Ovary (tissue), 9 donors: ENCODE data around the gene KAT2B. TPM values are rescaled to one million over a fixed set of nuclear protein-coding genes. Genes with fewer than 3 reads are reported as not detected.

ENCODE experiments used
- DNase-seq, 5 donors: peaks; one replicate each; pipeline ENCODE4 v3.0.0-alpha.2; 2019 to 2020
- H3K27ac ChIP-seq, 2 donors: fragments of 200-600 bp; one replicate each; pipeline versions ENCODE4 v1.5.1 to v1.8.0; 2019 to 2022
- H3K27me3 ChIP-seq: fragments of 200-600 bp; one replicate; pipeline ENCODE4 v1.8.0; 2022
- H3K36me3 ChIP-seq: fragments of 200-600 bp; sonication (generic); one replicate; pipeline ENCODE4 v1.5.1; 2019
- H3K4me1 ChIP-seq: one replicate; pipeline ENCODE4 v1.8.1; 2013; ENCODE audit warnings: mild to moderate bottlenecking, moderate library complexity; ENCODE audit not compliant: insufficient read depth
- H3K4me3 ChIP-seq: fragments of 200-600 bp; sonication (generic); one replicate; pipeline ENCODE4 v1.5.1; 2017
- H3K9me3 ChIP-seq, 2 donors: fragments of 200-600 bp in 1 of 2; sonication (generic) in 1 of 2; one replicate each; pipeline versions ENCODE4 v1.5.1 to v1.8.1; 2013 to 2019; ENCODE audit warnings: mild to moderate bottlenecking in 1 of 2, moderate library complexity in 1 of 2
- EP300 ChIP-seq: sonication (generic); formaldehyde crosslinking; IDR thresholded peaks from one replicate; pipeline ENCODE4 v1.6.1; 2017; ENCODE audit warnings: antibody characterized with exemption
- POLR2A ChIP-seq: fragments of 450-650 bp; IDR thresholded peaks from one replicate; pipeline ENCODE4 v1.6.1; 2017; ENCODE audit warnings: antibody characterized with exemption, mild to moderate bottlenecking, moderate library complexity
- WGBS, 3 donors: extraction: QIAGEN DNeasy Blood & Tissue Kit in 1 of 3; methylation state at CpG; one replicate each; pipeline versions ENCODE4 v1.1.5 to v1.1.7; 2013 to 2017; 5-methylcytosine and 5-hydroxymethylcytosine counted together
- intact Hi-C, 4 donors: fragments of 100-400 bp; cut with DNase I; formaldehyde crosslinking; loops; one replicate each; pipeline versions ENCODE4 v1.11.0 to v1.15.1; 2022 to 2023
- microRNA-seq, 3 donors: library from miRNA; unstranded; fragments of <30 nt; microRNA quantifications; one replicate each; pipeline versions ENCODE4 to v1.2.0, GENCODE V29; 2019 to 2020
- polyA plus RNA-seq, 2 donors: library from polyadenylated mRNA; stranded (reverse); fragments of 200-250 nt in 1 of 2; fragments of 350-450 nt in 1 of 2; fragmentation: Illumina TruSeq in 1 of 2; extraction: RNeasy Lipid Tissue Mini Kit (QIAGEN cat#74804) in 1 of 2; gene quantifications; one replicate each; pipeline ENCODE4 v1.2.3, GENCODE V29; 2013 to 2014
- small RNA-seq: library from RNA; depleted of rRNA; stranded (forward); fragments of <200 nt; gene quantifications from one replicate; pipeline ENCODE3, GENCODE V24; 2016
- total RNA-seq, 7 donors: library from RNA; depleted of rRNA in 2 of 7; stranded (reverse); fragments of >200 nt in 2 of 7; fragmentation: NEBNext Ultra II Directional in 3 of 7; extraction: Animal tissue kit (Norgen Biotek cat#: 25700) in 3 of 7; gene quantifications; one replicate each; pipeline versions ENCODE4 v1.1.0 to v1.2.4, GENCODE V29; 2016 to 2023
- TF ChIP-seq, protein P1 (sequence below), 3 donors: fragments of 450-650 bp in 2 of 3; fragments of 200-600 bp in 1 of 3; IDR thresholded peaks; one replicate each; pipeline versions ENCODE4 v1.5.1 to v1.8.0; 2016 to 2022; ENCODE audit warnings: antibody characterized with exemption in 3 of 3, mild to moderate bottlenecking in 1 of 3
- donor health status: DM: no; HTN: no; CAD: no; lungs with moderate emphysema.
- donor health status: DM: no; HTN: no; CAD: no.
- donor health status: Bipolar disorder and iron deficiency.
- donor health status: DM: yes; HTN: yes; CAD: no.
- donor health status: DM: no; HTN: no; CAD: no.
- donor health status: DM: yes; HTN: yes; CAD: no.

Gene KAT2B
- total and polyA plus RNA-seq, 9 donors: 15.1 to 49.3 (median 33.0) TPM

DNA sequence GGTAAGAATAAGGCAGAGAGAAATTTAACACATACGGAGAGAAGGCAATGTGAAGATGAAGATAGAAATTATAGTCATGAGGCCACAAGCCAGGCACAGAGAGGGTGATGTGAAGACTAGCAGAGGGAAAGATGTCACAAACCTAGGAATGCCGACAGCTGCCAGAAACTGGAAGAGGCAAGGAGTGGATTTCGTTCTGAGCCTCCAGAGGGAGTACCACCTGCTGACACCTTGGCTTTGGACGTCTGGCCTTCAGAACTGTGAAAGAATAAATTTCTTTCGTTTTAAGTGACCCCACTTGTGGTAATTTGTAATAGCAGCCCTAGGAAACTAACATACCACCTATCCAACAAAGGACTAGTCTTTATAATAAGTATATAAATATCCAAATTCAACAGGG is 150.7 kb downstream of the KAT2B start:
- no peak for DNase-seq
- Histone ChIP-seq H3K4me3 (no peak overlapping the region), H3K9me3 (no peaks in the 10 kb centered on the region), H3K27ac (no peak overlapping the region), H3K27me3 (no peaks in the 10 kb centered on the region), H3K4me1 (peaks cover 3% of the 10 kb centered on the region), H3K36me3 (no peaks in the 10 kb centered on the region)
- TF ChIP-seq POLR2A: no peak
- TF ChIP-seq EP300: no peak
- WGBS, 3 donors: 67 to 71% (median 70%) methylated on average over 5 of the region's 5 CpGs
- intact Hi-C loops: no loop called here

DNA sequence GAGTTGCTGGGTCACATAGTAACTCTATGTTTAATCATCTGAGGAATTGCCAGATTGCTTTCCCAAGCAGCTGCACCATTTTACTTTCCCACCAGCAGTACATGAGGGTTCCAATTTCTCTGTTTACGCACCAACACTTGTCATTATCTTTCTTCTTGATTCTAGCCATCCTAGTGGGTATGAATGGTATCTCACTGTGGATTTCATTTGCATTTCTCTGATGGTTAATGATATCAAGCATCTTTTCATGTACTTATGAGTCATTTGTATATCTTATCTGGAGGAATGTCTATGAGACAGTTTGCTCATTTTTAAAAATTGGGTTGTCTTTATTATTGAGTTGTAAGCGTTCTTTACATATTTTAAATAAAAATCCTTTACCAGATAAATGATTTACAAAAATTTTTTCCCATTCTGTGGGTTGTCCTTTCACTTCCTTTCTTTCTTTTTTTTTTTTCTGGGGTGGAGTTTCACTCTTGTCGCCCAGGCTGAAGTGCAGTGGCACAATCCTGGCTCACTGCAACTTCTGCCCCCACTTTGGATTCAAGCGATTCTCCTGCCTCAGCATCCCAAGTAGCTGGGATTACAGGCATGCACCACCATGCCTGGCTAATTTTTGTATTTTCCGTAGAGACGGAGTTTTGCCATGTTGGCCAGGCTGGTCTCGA is 154.7 kb downstream of the KAT2B start:
- intact Hi-C loops: no loop called here
- H3K36me3 ChIP-seq: no peaks in the 10 kb centered on the region
- no peak overlapping the region for H3K4me3 ChIP-seq
- TF ChIP-seq POLR2A: no peak
- no peak for TF ChIP-seq EP300
- TF ChIP-seq, protein P1, sequence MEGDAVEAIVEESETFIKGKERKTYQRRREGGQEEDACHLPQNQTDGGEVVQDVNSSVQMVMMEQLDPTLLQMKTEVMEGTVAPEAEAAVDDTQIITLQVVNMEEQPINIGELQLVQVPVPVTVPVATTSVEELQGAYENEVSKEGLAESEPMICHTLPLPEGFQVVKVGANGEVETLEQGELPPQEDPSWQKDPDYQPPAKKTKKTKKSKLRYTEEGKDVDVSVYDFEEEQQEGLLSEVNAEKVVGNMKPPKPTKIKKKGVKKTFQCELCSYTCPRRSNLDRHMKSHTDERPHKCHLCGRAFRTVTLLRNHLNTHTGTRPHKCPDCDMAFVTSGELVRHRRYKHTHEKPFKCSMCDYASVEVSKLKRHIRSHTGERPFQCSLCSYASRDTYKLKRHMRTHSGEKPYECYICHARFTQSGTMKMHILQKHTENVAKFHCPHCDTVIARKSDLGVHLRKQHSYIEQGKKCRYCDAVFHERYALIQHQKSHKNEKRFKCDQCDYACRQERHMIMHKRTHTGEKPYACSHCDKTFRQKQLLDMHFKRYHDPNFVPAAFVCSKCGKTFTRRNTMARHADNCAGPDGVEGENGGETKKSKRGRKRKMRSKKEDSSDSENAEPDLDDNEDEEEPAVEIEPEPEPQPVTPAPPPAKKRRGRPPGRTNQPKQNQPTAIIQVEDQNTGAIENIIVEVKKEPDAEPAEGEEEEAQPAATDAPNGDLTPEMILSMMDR (IDR thresholded peaks at IDR 0.05): no peak
- 92 to 96% (median 95%) methylated on average over 7 of the region's 7 CpGs for WGBS, 3 donors
- H3K27ac ChIP-seq: no peak overlapping the region
- no peaks in the 10 kb centered on the region for H3K27me3 ChIP-seq
- peaks cover 2% of the 10 kb centered on the region for H3K4me1 ChIP-seq
- no peak for DNase-seq
- no peaks in the 10 kb centered on the region for H3K9me3 ChIP-seq

DNA sequence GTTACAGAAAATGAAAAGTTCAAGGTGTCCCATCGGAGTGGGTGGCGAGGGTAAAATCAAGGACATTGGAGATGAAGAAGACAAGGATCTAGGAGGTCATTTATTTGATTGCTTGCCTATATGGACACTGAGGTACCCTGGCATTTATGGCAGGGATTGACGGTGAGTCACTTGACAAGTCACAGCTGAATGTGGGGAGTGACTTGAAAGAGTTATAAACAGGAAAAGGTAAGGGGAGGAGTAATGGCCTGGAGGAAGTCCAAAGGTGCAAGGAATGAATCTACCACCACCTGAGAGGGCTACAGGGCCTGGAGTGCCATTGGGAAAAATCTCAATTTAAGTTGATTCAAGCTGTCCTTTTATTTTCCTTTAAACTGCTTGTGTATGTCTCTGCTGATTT is 157.5 kb downstream of the KAT2B start:
- no peak overlapping the region for H3K4me3 ChIP-seq
- no peaks in the 10 kb centered on the region for H3K9me3 ChIP-seq
- 87 to 88% (median 87%) methylated on average over 3 of the region's 3 CpGs for WGBS, 3 donors
- no peak overlapping the region for H3K27ac ChIP-seq
- intact Hi-C loops: no loop called here
- no peaks in the 10 kb centered on the region for H3K36me3 ChIP-seq
- H3K4me1 ChIP-seq: peaks cover 9% of the 10 kb centered on the region
- DNase-seq: no peak
- TF ChIP-seq POLR2A: no peak
- no peak for TF ChIP-seq EP300
- TF ChIP-seq, protein P1 (IDR thresholded peaks at IDR 0.05): no peak
- H3K27me3 ChIP-seq: no peaks in the 10 kb centered on the region

DNA sequence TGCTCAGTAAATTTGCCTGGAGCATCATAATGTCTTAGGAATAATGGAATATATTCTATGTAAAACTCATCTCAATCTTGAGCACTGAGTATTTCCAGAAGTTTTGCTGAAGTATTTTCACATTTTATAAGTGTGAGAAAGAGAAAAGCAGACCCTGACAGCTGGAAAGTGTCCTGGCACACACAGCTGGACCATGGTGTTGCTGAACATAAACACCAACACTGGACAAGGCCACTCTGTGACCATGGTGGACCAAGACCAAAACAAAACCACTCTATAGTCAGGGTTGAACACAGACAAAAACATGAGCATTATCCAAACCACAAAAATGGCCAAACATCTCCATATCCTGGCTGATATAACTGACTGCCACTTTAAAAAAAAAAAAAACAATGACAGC is 160.9 kb downstream of the KAT2B start:
- Histone ChIP-seq H3K4me3 (no peak overlapping the region), H3K4me1 (peaks cover 13% of the 10 kb centered on the region)
- TF ChIP-seq, protein P1 (IDR thresholded peaks at IDR 0.05): no peak
- no peak for TF ChIP-seq POLR2A
- no peak for TF ChIP-seq EP300

More for the DNA sequence above, 160.9 kb downstream of the KAT2B start:
- H3K27ac ChIP-seq: peak overlapping the region in 1 of 2 donors; percentile 66
- intact Hi-C loops: no loop called here
- H3K36me3 ChIP-seq: no peaks in the 10 kb centered on the region
- H3K9me3 ChIP-seq: no peaks in the 10 kb centered on the region
- no peaks in the 10 kb centered on the region for H3K27me3 ChIP-seq
- DNase-seq: peak; percentile 36 to 60 (median 54)

Small RNA genes within 50 kb of the gene (microRNA-seq; reads per million reads assigned to microRNA genes)
- 0 to 0.32 (median 0) reads per million in 3 donors for gene MIR3135A

Small RNA genes within 50 kb of the gene (small RNA-seq; reads per million reads assigned to genes)
- not detected for gene MIR3135A
- not detected for gene RNU4-85P
- gene RPL39P18: not detected

Other genes starting within 250 kb of the KAT2B start
- 1 to 10 TPM in 6 of 7 donors, under 1 TPM in 1; 0.42 to 9.2 (median 2.8) TPM for gene EFHB, start 106.2 kb upstream of the KAT2B start, total RNA-seq
- under 1 TPM; 0.43 to 0.69 TPM for gene EFHB, start 106.2 kb upstream of the KAT2B start, polyA plus RNA-seq
- 10 to 100 TPM; 39.8 to 61.2 (median 46.9) TPM for gene RAB5A, start 93.3 kb upstream of the KAT2B start, total RNA-seq
- gene RAB5A, start 93.3 kb upstream of the KAT2B start, polyA plus RNA-seq: 10 to 100 TPM; 24.6 to 65.8 TPM
- not detected for gene PP2D1, start 28.2 kb upstream of the KAT2B start, total RNA-seq
- gene PP2D1, start 28.2 kb upstream of the KAT2B start, polyA plus RNA-seq: not detected
- gene SGO1, start 145.8 kb downstream of the KAT2B start, total RNA-seq: 1 to 10 TPM in 2 of 7 donors, under 1 TPM in 5; 0.10 to 1.2 (median 0.33) TPM
- gene SGO1, start 145.8 kb downstream of the KAT2B start, polyA plus RNA-seq: under 1 TPM; 0.19 to 0.58 TPM